Calu3 (cell line): Measurements from ENCODE around the gene ARFGEF2. TPM values are rescaled to one million over a fixed set of nuclear protein-coding genes. Genes with fewer than 3 reads are reported as not detected.
A peak's percentile ranks its signal among the peaks of the same experiment; 100 is the strongest.

ENCODE experiments used
- BruUV-seq: library from RNA; stranded (reverse); fragments of 400-500 nt; replicated peaks from 2 replicates; lab custom pipeline; 2021; lab: Mats Ljungman, UMichigan
- CTCF ChIA-PET: fragments of 300-600 bp; sonication (Branson Sonifier 250); formaldehyde crosslinking; loops from one replicate; lab custom pipeline; 2022; ENCODE audit warnings: antibody characterized with exemption; lab: Charles Lee
- DNase-seq: peaks from one replicate; pipeline ENCODE4 v3.0.0; 2022
- H3K27ac Mint-ChIP-seq: one replicate; pipeline ENCODE4 v1.8.0; 2022; ENCODE audit warnings: mixed read lengths; ENCODE audit not compliant: unreplicated experiment
- H3K27me3 Mint-ChIP-seq: one replicate; pipeline ENCODE4 v1.8.0; 2022; ENCODE audit warnings: mixed read lengths; ENCODE audit not compliant: unreplicated experiment
- H3K36me3 Mint-ChIP-seq: one replicate; pipeline ENCODE4 v1.8.0; 2022; ENCODE audit warnings: mild to moderate bottlenecking, moderate library complexity, mixed read lengths; ENCODE audit not compliant: insufficient read depth, unreplicated experiment
- H3K4me1 Mint-ChIP-seq: one replicate; pipeline ENCODE4 v1.8.0; 2022; ENCODE audit warnings: mild to moderate bottlenecking, low read depth, mixed read lengths; ENCODE audit not compliant: unreplicated experiment
- H3K4me3 Mint-ChIP-seq: one replicate; pipeline ENCODE4 v1.8.0; 2022; ENCODE audit warnings: mild to moderate bottlenecking, low read depth, moderate library complexity, mixed read lengths; ENCODE audit not compliant: unreplicated experiment
- H3K9me3 Mint-ChIP-seq: one replicate; pipeline ENCODE4 v1.8.0; 2022; ENCODE audit warnings: low read depth, mixed read lengths; ENCODE audit not compliant: unreplicated experiment
- CTCF ChIP-seq: fragments of 200-600 bp; IDR thresholded peaks from one replicate; pipeline ENCODE4 v1.8.0; 2022; ENCODE audit warnings: antibody characterized with exemption; ENCODE audit not compliant: unreplicated experiment
- intact Hi-C: fragments of 100-400 bp; cut with micrococcal nuclease; formaldehyde crosslinking; loops from one replicate; pipeline ENCODE4 v1.10.0; 2022; ENCODE audit not compliant: unreplicated experiment
- total RNA-seq: library from RNA; stranded (reverse); gene quantifications from 2 replicates; pipeline ENCODE4 v1.2.3, GENCODE V29; 2022

The ARFGEF2 gene
- total RNA-seq, 1 experiment from 2014 or later, result 59.2 TPM

DNA sequence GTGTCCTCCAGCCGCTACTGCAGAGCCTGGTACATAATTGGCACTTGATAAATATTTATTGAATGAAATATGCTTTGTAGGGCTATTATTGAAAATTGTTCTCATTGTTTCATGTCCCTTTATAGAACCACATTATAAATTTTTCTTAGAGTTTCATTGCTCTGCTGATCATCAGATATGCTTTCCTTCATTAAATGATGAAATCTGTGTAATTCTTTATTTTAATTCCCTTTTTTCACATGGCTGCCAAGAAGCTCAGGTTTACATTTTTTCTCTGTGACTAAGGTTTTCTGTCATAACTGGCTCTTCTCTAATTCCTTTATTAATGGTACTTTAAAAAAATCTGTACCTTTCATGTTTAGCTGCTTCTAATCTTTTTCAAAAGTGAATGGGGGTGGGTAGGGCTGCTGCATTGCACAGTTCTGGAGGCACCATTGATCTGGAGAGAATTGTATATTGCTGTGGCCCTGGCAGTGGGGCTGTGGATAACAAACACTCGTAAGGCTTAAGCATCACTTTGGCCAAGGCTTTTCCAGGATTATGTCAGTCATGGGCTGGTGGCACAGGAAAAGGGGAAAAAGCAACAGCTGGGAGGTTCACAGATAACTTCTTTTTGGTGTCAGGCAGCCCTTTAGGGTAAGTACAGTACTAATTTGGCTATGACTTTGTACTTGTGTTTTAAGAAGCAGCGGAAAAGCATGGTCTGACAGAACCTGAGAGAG, 43.8 kb downstream of the ARFGEF2 start:
- CTCF ChIA-PET, result interaction anchor here (0.6 kb wide), 1 partner anchor 855 kb away, joined by 5 read pairs; no protein-coding TSS in a partner anchor
- H3K9me3 Mint-ChIP-seq, result no peaks in the 10 kb centered on the region
- no peak for DNase-seq
- H3K36me3 Mint-ChIP-seq, result peaks cover 53% of the 10 kb centered on the region
- BruUV-seq, result no TSS peak
- H3K4me3 Mint-ChIP-seq, result no peak overlapping the region
- TF ChIP-seq CTCF, result no peak
- no peaks in the 10 kb centered on the region for H3K27me3 Mint-ChIP-seq
- H3K4me1 Mint-ChIP-seq, result no peaks in the 10 kb centered on the region
- intact Hi-C loops, result no loop called here
- H3K27ac Mint-ChIP-seq, result no peak overlapping the region

GRCh38 chr20:48970681-48971365, 49.3 kb downstream of the ARFGEF2 start:
- H3K9me3 Mint-ChIP-seq, result no peaks in the 10 kb centered on the region
- peaks cover 76% of the 10 kb centered on the region for H3K36me3 Mint-ChIP-seq
- no peak overlapping the region for H3K27ac Mint-ChIP-seq
- intact Hi-C loops, result no loop called here
- no peaks in the 10 kb centered on the region for H3K4me1 Mint-ChIP-seq
- no TSS peak for BruUV-seq
- no peak overlapping the region for H3K4me3 Mint-ChIP-seq
- no peak for TF ChIP-seq CTCF
- CTCF ChIA-PET, result no interaction called here
- DNase-seq, result no peak
- no peaks in the 10 kb centered on the region for H3K27me3 Mint-ChIP-seq

- no peak for DNase-seq
- H3K4me3 Mint-ChIP-seq, result no peak overlapping the region
- H3K4me1 Mint-ChIP-seq, result no peaks in the 10 kb centered on the region
- peaks cover 73% of the 10 kb centered on the region for H3K36me3 Mint-ChIP-seq
- CTCF ChIA-PET, result no interaction called here
- H3K9me3 Mint-ChIP-seq, result no peaks in the 10 kb centered on the region
- TF ChIP-seq CTCF, result no peak
- intact Hi-C loops, result no loop called here
- no TSS peak for BruUV-seq
- peak overlapping the region; percentile 29 for H3K27ac Mint-ChIP-seq
- H3K27me3 Mint-ChIP-seq, result no peaks in the 10 kb centered on the region
Measured at GRCh38 chr20:48971956-48972355, 50.4 kb downstream of the ARFGEF2 start.

DNA sequence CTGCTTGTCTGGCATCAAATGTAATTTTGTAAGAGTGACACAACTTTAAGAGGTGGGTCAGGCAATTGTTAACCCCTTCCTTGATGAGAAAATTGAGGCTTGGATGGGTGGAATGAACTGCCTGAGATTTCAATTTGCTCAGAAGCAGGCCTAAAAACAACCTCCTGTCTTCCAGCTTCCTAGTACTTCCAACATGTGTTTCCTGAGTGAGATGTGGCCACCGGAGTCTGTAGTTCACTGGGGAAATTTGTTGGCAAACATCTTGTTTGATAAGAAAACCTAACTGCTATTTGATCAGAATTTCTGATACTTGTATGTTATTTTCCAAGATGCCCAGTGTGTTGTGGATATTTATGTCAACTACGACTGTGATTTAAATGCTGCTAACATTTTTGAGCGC, 51.3 kb downstream of the ARFGEF2 start:
- Mint-ChIP-seq H3K27me3 (no peaks in the 10 kb centered on the region), H3K4me3 (no peak overlapping the region), H3K9me3 (no peaks in the 10 kb centered on the region), H3K27ac (peak overlapping the region; percentile 29), H3K36me3 (peaks cover 76% of the 10 kb centered on the region), H3K4me1 (no peaks in the 10 kb centered on the region)
- BruUV-seq, result no TSS peak
- intact Hi-C loops, result no loop called here
- DNase-seq, result no peak
- TF ChIP-seq CTCF, result no peak
- CTCF ChIA-PET, result no interaction called here
